Mucosa of descending colon (tissue), 3 donors: ENCODE results near the gene HPCAL4. TPM values are rescaled to one million over a fixed set of nuclear protein-coding genes. Genes with fewer than 3 reads are reported as not detected.

Source experiments
- ATAC-seq: fragments of 200-7000 bp; cut with Tn5 transposase; one replicate; pipeline ENCODE4 v1.9.1; 2020; ENCODE audit warnings: mild to moderate bottlenecking, moderate library complexity
- DNase-seq, 3 donors: peaks; one replicate each; pipeline ENCODE4 v3.0.0-alpha.2; 2020
- H3K36me3 ChIP-seq: fragments of 200-600 bp; one replicate; pipeline ENCODE4 v1.8.0; 2021; ENCODE audit warnings: low read depth, mild to moderate bottlenecking
- H3K4me1 ChIP-seq: fragments of 200-600 bp; one replicate; pipeline ENCODE4 v1.8.0; 2021; ENCODE audit warnings: low read depth, mild to moderate bottlenecking
- H3K4me3 ChIP-seq: fragments of 200-600 bp; one replicate; pipeline ENCODE4 v1.8.0; 2021; ENCODE audit warnings: mild to moderate bottlenecking
- H3K9me3 ChIP-seq: fragments of 200-600 bp; one replicate; pipeline ENCODE4 v1.8.0; 2021; ENCODE audit warnings: mild to moderate bottlenecking
- CTCF ChIP-seq: fragments of 200-600 bp; IDR thresholded peaks from one replicate; pipeline ENCODE4 v1.8.0; 2022; ENCODE audit warnings: antibody characterized with exemption, mild to moderate bottlenecking
- intact Hi-C, 2 donors: fragments of 100-400 bp; cut with DNase I in 1 of 2; cut with micrococcal nuclease in 1 of 2; formaldehyde crosslinking; loops; one replicate each; pipeline versions ENCODE4 v1.11.0 to v1.11.1; 2022; cut with DNase I, micrococcal nuclease
- total RNA-seq, 3 donors: library from RNA; stranded (reverse); fragmentation: NEBNext Ultra II Directional in 2 of 3; extraction: Animal tissue kit (Norgen Biotek cat#: 25700) in 2 of 3; gene quantifications; one replicate each; pipeline versions ENCODE4 v1.2.1 to v1.2.4, GENCODE V29; 2021 to 2023
- donor health status: DM: no; HTN: no; CAD: no; lungs with moderate emphysema.
- donor health status: DM: no; HTN: no; CAD: no.
- donor health status: DM: no; HTN: yes; CAD: no.

HPCAL4 gene
- total RNA-seq, 3 donors from 2014 or later: 0.07 to 0.51 TPM; not detected in 1

DNA sequence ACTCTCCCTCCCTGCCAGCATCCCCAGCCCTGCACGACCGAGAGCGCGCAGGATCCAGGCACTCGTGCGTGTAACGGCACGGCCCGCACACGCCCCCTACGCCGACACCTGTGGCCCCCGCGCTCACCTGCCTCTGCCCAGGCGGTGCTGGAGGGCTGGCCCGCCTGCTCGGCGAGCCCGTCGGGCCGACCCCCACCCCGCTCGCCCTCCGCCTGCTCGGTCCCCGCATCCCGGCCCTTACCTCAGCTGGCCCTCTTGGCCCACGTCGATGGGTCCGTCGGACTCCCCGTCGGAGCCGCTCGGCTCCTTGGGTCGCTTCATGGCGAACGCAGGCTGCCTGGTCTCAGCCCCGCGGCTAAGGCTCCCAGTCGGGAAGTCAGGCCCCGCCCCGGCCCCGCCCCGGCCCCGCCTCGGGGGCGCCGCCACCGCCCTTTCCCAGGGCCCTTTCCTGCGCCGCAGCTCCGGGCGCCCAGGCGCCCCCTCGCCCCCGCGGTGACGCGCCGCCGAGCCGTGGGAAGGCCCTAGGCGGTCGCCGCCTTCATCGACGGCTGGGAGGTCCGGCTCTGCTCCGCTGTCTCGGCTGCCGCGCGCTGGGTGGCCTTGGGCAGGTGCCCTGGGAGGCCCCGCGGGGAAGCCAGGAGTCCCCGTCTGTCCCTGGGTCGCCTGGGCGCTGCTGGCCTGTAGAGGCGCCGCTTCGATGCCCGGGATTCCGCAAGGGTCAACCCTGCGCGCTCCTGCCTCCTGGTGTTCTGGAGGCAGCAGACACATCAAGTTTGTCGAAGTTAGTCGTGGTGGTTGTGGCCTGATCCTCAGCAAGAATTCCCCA lies 51.7 kb downstream of the HPCAL4 start, which contains the start of gene HEYL:
Gene HEYL (minus strand): TSS at position 339 of the 826 bp plus-strand sequence. CDS start 18 bp downstream, at position 321.
- H3K9me3 ChIP-seq: no peaks in the 10 kb centered on the region
- no peak for TF ChIP-seq CTCF
- peak; percentile 97 for ATAC-seq
- peak; percentile 77 to 89 (median 84) for DNase-seq
- peak within 1 kb of the TSS; percentile 19 for H3K4me3 ChIP-seq
- H3K36me3 ChIP-seq: no peaks in the 10 kb centered on the region
- peaks cover 4% of the 10 kb centered on the region for H3K4me1 ChIP-seq
- intact Hi-C loops: no loop called here

DNA sequence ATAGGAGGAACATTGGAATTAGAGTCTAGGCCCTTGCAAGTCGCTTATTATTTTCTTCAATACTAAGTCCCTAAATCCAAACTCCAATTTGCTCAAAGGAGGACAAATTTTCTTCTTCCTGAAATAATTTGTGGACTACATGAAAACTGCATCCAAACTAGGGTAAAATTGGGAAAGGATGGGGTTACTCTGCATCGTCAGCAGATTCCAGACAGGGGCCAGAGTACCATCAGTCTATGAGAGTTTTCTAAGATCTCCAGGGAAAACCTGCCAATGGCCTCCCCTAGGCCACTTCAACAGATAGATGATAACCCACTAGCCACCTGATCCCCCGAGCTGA lies 52.3 kb downstream of the HPCAL4 start:
- Histone ChIP-seq H3K36me3 (no peaks in the 10 kb centered on the region), H3K9me3 (no peaks in the 10 kb centered on the region), H3K4me1 (peaks cover 4% of the 10 kb centered on the region), H3K4me3 (no peak overlapping the region)
- ATAC-seq (no peak), DNase-seq (no peak)
- intact Hi-C loops: no loop called here
- no peak for TF ChIP-seq CTCF

- Histone ChIP-seq H3K9me3 (no peaks in the 10 kb centered on the region), H3K4me3 (no peak overlapping the region), H3K36me3 (no peaks in the 10 kb centered on the region), H3K4me1 (peaks cover 4% of the 10 kb centered on the region)
- DNase-seq (no peak), ATAC-seq (no peak)
- intact Hi-C loops: no loop called here
- TF ChIP-seq CTCF: no peak
Measured at GRCh38 chr1:39637361-39637760, 53.9 kb downstream of the HPCAL4 start.

- no peak overlapping the region for H3K4me3 ChIP-seq
- ATAC-seq (no peak), DNase-seq (no peak)
- intact Hi-C loops: no loop called here
- no peak for TF ChIP-seq CTCF
- H3K4me1 ChIP-seq: peaks cover 4% of the 10 kb centered on the region
- H3K36me3 ChIP-seq: no peaks in the 10 kb centered on the region
- H3K9me3 ChIP-seq: no peaks in the 10 kb centered on the region
Measured at GRCh38 chr1:39635871-39636210, 55.4 kb downstream of the HPCAL4 start.

- H3K9me3 ChIP-seq: no peaks in the 10 kb centered on the region
- TF ChIP-seq CTCF: no peak
- peaks cover 4% of the 10 kb centered on the region for H3K4me1 ChIP-seq
- no peak overlapping the region for H3K4me3 ChIP-seq
- DNase-seq: no peak
- ATAC-seq: no peak
- intact Hi-C loops: no loop called here
- H3K36me3 ChIP-seq: no peaks in the 10 kb centered on the region
Measured at GRCh38 chr1:39635205-39635870, 55.9 kb downstream of the HPCAL4 start.
